GM12892 (cell line): ENCODE data around the gene APBA2.

ENCODE experiments used
- DNase-seq: peaks from one replicate; pipeline ENCODE4 v3.0.0; 2011; ENCODE audit not compliant: insufficient read length
- FAIRE-seq: peaks from 2 replicates; lab custom pipeline; 2011; peaks lifted over from hg19 to GRCh38; lab: Jason Lieb, UNC
- POLR2A ChIP-seq: IDR thresholded peaks from 2 replicates; pipeline ENCODE4 v1.6.1; 2011; ENCODE audit warnings: low read depth, low read length, control low read depth
- POLR2AphosphoS5 ChIP-seq: IDR thresholded peaks from 2 replicates; pipeline ENCODE4 v1.6.1; 2011; ENCODE audit warnings: low read depth, low read length, control low read depth
- TAF1 ChIP-seq: IDR thresholded peaks from 2 replicates; pipeline ENCODE4 v1.6.1; 2011; ENCODE audit warnings: low read depth, mild to moderate bottlenecking, control low read depth, low read length, borderline replicate concordance

Gene APBA2

GRCh38 chr15:28914046-28914445 lies 28.3 kb downstream of the APBA2 start:
- no peak for FAIRE-seq
- DNase-seq: no peak
- TF ChIP-seq TAF1 (no peak), POLR2A (no peak), POLR2AphosphoS5 (no peak)

GRCh38 chr15:28914483-28915023 lies 28.8 kb downstream of the APBA2 start:
- no peak for DNase-seq
- TF ChIP-seq POLR2AphosphoS5: no peak
- no peak for TF ChIP-seq TAF1
- TF ChIP-seq POLR2A: no peak
- no peak for FAIRE-seq

GRCh38 chr15:28915041-28915810 lies 29.5 kb downstream of the APBA2 start:
- FAIRE-seq (no peak), DNase-seq (no peak)
- TF ChIP-seq TAF1: no peak
- no peak for TF ChIP-seq POLR2AphosphoS5

- no peak for TF ChIP-seq POLR2AphosphoS5
- TF ChIP-seq TAF1: no peak
- no peak for TF ChIP-seq POLR2A
- FAIRE-seq: no peak
- no peak for DNase-seq
Observed at GRCh38 chr15:28915935-28916334, 30.2 kb downstream of the APBA2 start.

- DNase-seq (no peak), FAIRE-seq (no peak)
- no peak for TF ChIP-seq POLR2AphosphoS5
- no peak for TF ChIP-seq POLR2A
- TF ChIP-seq TAF1: no peak
Observed at GRCh38 chr15:28917791-28918140, 32.0 kb downstream of the APBA2 start.

GRCh38 chr15:28918141-28918983 lies 32.6 kb downstream of the APBA2 start:
- TF ChIP-seq POLR2A (no peak), TAF1 (no peak), POLR2AphosphoS5 (no peak)
- DNase-seq: no peak
- no peak for FAIRE-seq

- DNase-seq (no peak), FAIRE-seq (no peak)
- no peak for TF ChIP-seq POLR2AphosphoS5
- no peak for TF ChIP-seq TAF1
- no peak for TF ChIP-seq POLR2A
Observed at GRCh38 chr15:28919201-28919635, 33.4 kb downstream of the APBA2 start.

- DNase-seq: no peak
- TF ChIP-seq POLR2AphosphoS5: no peak
- TF ChIP-seq POLR2A: no peak
- TF ChIP-seq TAF1: no peak
- FAIRE-seq: no peak
Observed at GRCh38 chr15:28919679-28920655, 34.2 kb downstream of the APBA2 start.

- DNase-seq (no peak), FAIRE-seq (no peak)
- TF ChIP-seq TAF1: no peak
- TF ChIP-seq POLR2AphosphoS5: no peak
- no peak for TF ChIP-seq POLR2A
Observed at GRCh38 chr15:28920781-28921331, 35.1 kb downstream of the APBA2 start.

GRCh38 chr15:28921336-28921735 lies 35.6 kb downstream of the APBA2 start:
- DNase-seq (no peak), FAIRE-seq (no peak)
- TF ChIP-seq POLR2A: no peak
